Keratinocyte (primary cell): ENCODE data around the gene DCAF4. TPM values are rescaled to one million over a fixed set of nuclear protein-coding genes. Genes with fewer than 3 reads are reported as not detected.

Experiments used
- DNase-seq: peaks from one replicate; pipeline ENCODE4 v3.0.0-alpha.2; 2011; ENCODE audit warnings: low read depth, missing footprints, low spot score
- FAIRE-seq: peaks from 2 replicates; lab custom pipeline; 2011; peaks lifted over from hg19 to GRCh38; lab: Jason Lieb, UNC
- H2AFZ ChIP-seq: 2 replicates; pipeline ENCODE4 v1.6.0; 2012; ENCODE audit warnings: low read length, control low read depth, inconsistent platforms; ENCODE audit not compliant: control insufficient read depth
- H3K27ac ChIP-seq: 2 replicates; pipeline ENCODE4 v1.5.1; 2011; ENCODE audit warnings: low read length; ENCODE audit not compliant: control insufficient read depth, insufficient read depth
- H3K27me3 ChIP-seq: 3 replicates; pipeline ENCODE4 v1.6.0; 2011; ENCODE audit warnings: low read length; ENCODE audit not compliant: control insufficient read depth, insufficient read depth; ENCODE audit errors: extremely low read depth
- H3K36me3 ChIP-seq, 2 experiments: 2 replicates in 1 of 2; 3 replicates in 1 of 2; pipeline ENCODE4 v1.5.1; 2011; ENCODE audit warnings: low read length in 2 of 2, mild to moderate bottlenecking in 1 of 2; ENCODE audit not compliant: control insufficient read depth in 2 of 2, insufficient read depth in 2 of 2; ENCODE audit errors: extremely low read depth in 1 of 2
- H3K4me1 ChIP-seq: 3 replicates; pipeline ENCODE4 v1.5.1; 2011; ENCODE audit warnings: low read length; ENCODE audit not compliant: control insufficient read depth, insufficient read depth; ENCODE audit errors: extremely low read depth
- H3K4me2 ChIP-seq: 3 replicates; pipeline ENCODE4 v1.6.0; 2011; ENCODE audit warnings: low read depth, low read length; ENCODE audit not compliant: control insufficient read depth, insufficient read depth; ENCODE audit errors: extremely low read depth
- H3K4me3 ChIP-seq, 3 experiments: fragments of 200-600 bp in 1 of 3; sonication (generic) in 1 of 3; 2 replicates in 2 of 3; 3 replicates in 1 of 3; pipeline ENCODE4 v1.5.1; 2011 to 2016; ENCODE audit warnings: low read length in 3 of 3, mild to moderate bottlenecking in 3 of 3, control low read depth in 2 of 3, inconsistent platforms in 1 of 3, low read depth in 1 of 3, mixed read lengths in 1 of 3, mixed run types in 1 of 3, moderate library complexity in 1 of 3; ENCODE audit not compliant: control insufficient read depth in 2 of 3, insufficient read depth in 2 of 3; ENCODE audit errors: extremely low read depth in 1 of 3
- H3K79me2 ChIP-seq: 2 replicates; pipeline ENCODE4 v1.6.0; 2012; ENCODE audit warnings: low read length; ENCODE audit not compliant: control insufficient read depth, insufficient read depth
- H3K9ac ChIP-seq: 3 replicates; pipeline ENCODE4 v1.6.0; 2011; ENCODE audit warnings: low read length; ENCODE audit not compliant: control insufficient read depth, insufficient read depth; ENCODE audit errors: extremely low read depth
- H3K9me1 ChIP-seq: 3 replicates; pipeline ENCODE4 v1.6.0; 2011; ENCODE audit warnings: low read length; ENCODE audit not compliant: control insufficient read depth, insufficient read depth; ENCODE audit errors: extremely low read depth
- H3K9me3 ChIP-seq: 2 replicates; pipeline ENCODE4 v1.5.1; 2012; ENCODE audit warnings: low read depth, low read length; ENCODE audit not compliant: control insufficient read depth
- H4K20me1 ChIP-seq: 3 replicates; pipeline ENCODE4 v1.6.0; 2011; ENCODE audit warnings: low read length; ENCODE audit not compliant: control insufficient read depth, insufficient read depth; ENCODE audit errors: extremely low read depth
- EZH2 ChIP-seq: IDR thresholded peaks from one replicate; pipeline ENCODE4 v1.6.1; 2012; ENCODE audit warnings: inconsistent platforms, mild to moderate bottlenecking, low read length, moderate library complexity
- dilution Hi-C: fragments of 300-500 bp; cut with MboI; formaldehyde crosslinking; loops from one replicate; pipeline ENCODE4 v1.7.0; 2020; ENCODE audit warnings: low sequenced_read_pairs; ENCODE audit not compliant: extremely low pct_ligation_motif_present
- polyA plus RNA-seq, 5 experiments: library from polyadenylated mRNA; depleted of rRNA in 3 of 5; stranded (reverse) in 3 of 5; stranded (forward) in 1 of 5; unstranded in 1 of 5; fragments of >200 nt; gene quantifications; 1 replicate in 1 of 5; 2 replicates in 3 of 5; 3 replicates in 1 of 5; pipeline versions ENCODE4 v1.2.1 to v1.2.3, GENCODE V29; 2011 to 2012; ENCODE audit warnings: missing spikeins in 2 of 5, low read depth in 1 of 5, low replicate concordance in 1 of 5
- TF ChIP-seq, protein P1 (sequence below), 3 experiments: IDR thresholded peaks in 1 of 3; conservative IDR thresholded peaks in 1 of 3; optimal IDR thresholded peaks in 1 of 3; 2 replicates in 2 of 3; 3 replicates in 1 of 3; pipeline versions ENCODE3 to v1.5.1; 2011; ENCODE audit warnings: low read length in 3 of 3, mild to moderate bottlenecking in 3 of 3, moderate library complexity in 2 of 3, control low read depth in 1 of 3, inconsistent platforms in 1 of 3; ENCODE audit not compliant: insufficient read depth in 2 of 3; ENCODE audit errors: extremely low read depth in 1 of 3

The DCAF4 gene
- polyA plus RNA-seq, 1 donor (not counting 4 experiments of a cell fraction or from before 2014, with no cell fraction given): 26.1 TPM

- Histone ChIP-seq H3K4me2 (no peak overlapping the region), H3K9me3 (no peaks in the 10 kb centered on the region), H3K4me1 (peaks cover 6% of the 10 kb centered on the region), H3K9me1 (no peaks in the 10 kb centered on the region), H3K4me3 (no peak overlapping the region), H3K36me3 (peaks cover 4 to 16% of the 10 kb centered on the region in 2 experiments), H3K27me3 (no peaks in the 10 kb centered on the region), H3K27ac (no peak overlapping the region), H4K20me1 (no peaks in the 10 kb centered on the region), H2AFZ (no peak overlapping the region), H3K79me2 (peaks cover 4% of the 10 kb centered on the region), H3K9ac (no peak overlapping the region)
- DNase-seq (no peak), FAIRE-seq (no peak)
- no peak for TF ChIP-seq EZH2
- TF ChIP-seq, protein P1, sequence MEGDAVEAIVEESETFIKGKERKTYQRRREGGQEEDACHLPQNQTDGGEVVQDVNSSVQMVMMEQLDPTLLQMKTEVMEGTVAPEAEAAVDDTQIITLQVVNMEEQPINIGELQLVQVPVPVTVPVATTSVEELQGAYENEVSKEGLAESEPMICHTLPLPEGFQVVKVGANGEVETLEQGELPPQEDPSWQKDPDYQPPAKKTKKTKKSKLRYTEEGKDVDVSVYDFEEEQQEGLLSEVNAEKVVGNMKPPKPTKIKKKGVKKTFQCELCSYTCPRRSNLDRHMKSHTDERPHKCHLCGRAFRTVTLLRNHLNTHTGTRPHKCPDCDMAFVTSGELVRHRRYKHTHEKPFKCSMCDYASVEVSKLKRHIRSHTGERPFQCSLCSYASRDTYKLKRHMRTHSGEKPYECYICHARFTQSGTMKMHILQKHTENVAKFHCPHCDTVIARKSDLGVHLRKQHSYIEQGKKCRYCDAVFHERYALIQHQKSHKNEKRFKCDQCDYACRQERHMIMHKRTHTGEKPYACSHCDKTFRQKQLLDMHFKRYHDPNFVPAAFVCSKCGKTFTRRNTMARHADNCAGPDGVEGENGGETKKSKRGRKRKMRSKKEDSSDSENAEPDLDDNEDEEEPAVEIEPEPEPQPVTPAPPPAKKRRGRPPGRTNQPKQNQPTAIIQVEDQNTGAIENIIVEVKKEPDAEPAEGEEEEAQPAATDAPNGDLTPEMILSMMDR (optimal IDR thresholded peaks at IDR 0.05 in 1 of 3, IDR thresholded peaks at IDR 0.05 in 1 of 3, conservative IDR thresholded peaks at IDR 0.05 in 1 of 3; ENCODE audit: extremely low read depth in 1 of 3, insufficient read depth in 2 of 3, low read length in 3 of 3): no peak
- dilution Hi-C loops: no loop called here
Observed at GRCh38 chr14:72999316-72999715, 73.1 kb downstream of the DCAF4 start.

GRCh38 chr14:73000073-73000472 is 73.8 kb downstream of the DCAF4 start:
- H3K9me3 ChIP-seq: no peaks in the 10 kb centered on the region
- H3K36me3 ChIP-seq: peaks cover 4 to 17% of the 10 kb centered on the region in 2 experiments
- no peaks in the 10 kb centered on the region for H3K27me3 ChIP-seq
- no peak overlapping the region for H3K9ac ChIP-seq
- H3K9me1 ChIP-seq: no peaks in the 10 kb centered on the region
- H2AFZ ChIP-seq: no peak overlapping the region
- peaks cover 6% of the 10 kb centered on the region for H3K4me1 ChIP-seq
- no peak overlapping the region for H3K4me3 ChIP-seq
- TF ChIP-seq, protein P1 (optimal IDR thresholded peaks at IDR 0.05 in 1 of 3, IDR thresholded peaks at IDR 0.05 in 1 of 3, conservative IDR thresholded peaks at IDR 0.05 in 1 of 3; ENCODE audit: extremely low read depth in 1 of 3, insufficient read depth in 2 of 3, low read length in 3 of 3): no peak
- TF ChIP-seq EZH2: no peak
- H3K4me2 ChIP-seq: no peak overlapping the region
- dilution Hi-C loops: no loop called here
- no peaks in the 10 kb centered on the region for H4K20me1 ChIP-seq
- H3K27ac ChIP-seq: no peak overlapping the region
- H3K79me2 ChIP-seq: peaks cover 4% of the 10 kb centered on the region
- FAIRE-seq (no peak), DNase-seq (no peak)
